Measurements from ENCODE around the gene DPEP2NB. TPM values are rescaled to one million over a fixed set of nuclear protein-coding genes. Genes with fewer than 3 reads are reported as not detected.

Gene DPEP2NB
- total and polyA plus RNA-seq, 2 donors (not counting 3 experiments of a cell fraction or from before 2014, with no cell fraction given), result not detected

GRCh38 chr16:68041783-68042182, 26.1 kb upstream of the DPEP2NB start:
- POLR2A ChIA-PET, result no interaction called here
- H3K9me3 ChIP-seq (replicated peaks; ENCODE audit: control insufficient read depth, insufficient read depth, low read length), result no peaks in the 10 kb centered on the region
- no peaks in the 10 kb centered on the region for H3K4me1 ChIP-seq (ENCODE audit: control insufficient read depth, extremely low read depth, insufficient read depth, low read length)
- FAIRE-seq (no peak), DNase-seq (ENCODE audit: low read depth, low spot score) (no peak)
- no peaks in the 10 kb centered on the region for H4K20me1 ChIP-seq (replicated peaks; ENCODE audit: control insufficient read depth, extremely low read depth, insufficient read depth, low read length)
- BruUV-seq (replicated peaks), result no TSS peak
- H3K27me3 ChIP-seq (ENCODE audit: control insufficient read depth in 2 of 2, insufficient read depth in 2 of 2, low read length in 2 of 2), result no peaks in the 10 kb centered on the region
- no peak for TF ChIP-seq FOS (IDR thresholded peaks at IDR 0.05; ENCODE audit: borderline replicate concordance, insufficient read depth, low read length)
- no peak for TF ChIP-seq JUN (IDR thresholded peaks at IDR 0.05; ENCODE audit: borderline replicate concordance, insufficient read depth, insufficient read length, low read depth)
- no peak for TF ChIP-seq MYC (IDR thresholded peaks at IDR 0.05; ENCODE audit: low read depth, low read length)
- no peak for TF ChIP-seq MAX (IDR thresholded peaks at IDR 0.05; ENCODE audit: insufficient read depth, insufficient read length)
- no peak overlapping the region for H3K9ac ChIP-seq (replicated peaks; ENCODE audit: extremely low read depth, insufficient read depth, low read length)
- H3K9me1 ChIP-seq (replicated peaks; ENCODE audit: control insufficient read depth, extremely low read depth, insufficient read depth, low read length), result no peaks in the 10 kb centered on the region
- dilution Hi-C loops (cut with MboI; ENCODE audit: extremely low pct_ligation_motif_present, low sequenced_read_pairs) (no loop called here), intact Hi-C loops (cut with micrococcal nuclease) (loop anchor here (2.0 kb wide), 3 partner anchors 105 to 187 kb away; partner anchors contain the start of gene PSMB10)
- H3K4me2 ChIP-seq (ENCODE audit: insufficient read depth, low read length), result no peak overlapping the region
- no peak overlapping the region for H3K4me3 ChIP-seq (replicated peaks in 1 of 3; ENCODE audit: insufficient read depth in 1 of 3, low read depth in 1 of 3, low read length in 3 of 3)
- CTCF ChIA-PET, result interaction anchor here (1.3 to 3.4 kb wide), 7 partner anchors 10 to 175 kb away, joined by 6 to 47 read pairs (median 13); partner anchors contain the start of gene NRN1L
- H3K36me3 ChIP-seq (ENCODE audit: control insufficient read depth in 2 of 2, extremely low read depth in 1 of 2, insufficient read depth in 2 of 2, low read length in 2 of 2), result peaks cover 0 to 3% of the 10 kb centered on the region in 2 experiments
- no peak overlapping the region for H3K27ac ChIP-seq (ENCODE audit: insufficient read depth, low read depth, low read length)
- H2AFZ ChIP-seq (ENCODE audit: low read depth, low read length), result no peak overlapping the region
- no peaks in the 10 kb centered on the region for H3K79me2 ChIP-seq (ENCODE audit: control insufficient read depth, insufficient read depth, low read length)

- Histone ChIP-seq H3K4me1 (ENCODE audit: control insufficient read depth, extremely low read depth, insufficient read depth, low read length) (no peaks in the 10 kb centered on the region), H3K27ac (ENCODE audit: insufficient read depth, low read depth, low read length) (no peak overlapping the region), H3K9me3 (replicated peaks; ENCODE audit: control insufficient read depth, insufficient read depth, low read length) (no peaks in the 10 kb centered on the region), H3K4me2 (ENCODE audit: insufficient read depth, low read length) (no peak overlapping the region), H3K9me1 (replicated peaks; ENCODE audit: control insufficient read depth, extremely low read depth, insufficient read depth, low read length) (no peaks in the 10 kb centered on the region), H2AFZ (ENCODE audit: low read depth, low read length) (no peak overlapping the region), H3K36me3 (ENCODE audit: control insufficient read depth in 2 of 2, extremely low read depth in 1 of 2, insufficient read depth in 2 of 2, low read length in 2 of 2) (peaks cover 0 to 3% of the 10 kb centered on the region in 2 experiments), H3K27me3 (ENCODE audit: control insufficient read depth in 2 of 2, insufficient read depth in 2 of 2, low read length in 2 of 2) (no peaks in the 10 kb centered on the region), H3K9ac (replicated peaks; ENCODE audit: extremely low read depth, insufficient read depth, low read length) (no peak overlapping the region), H3K4me3 (replicated peaks in 1 of 3; ENCODE audit: insufficient read depth in 1 of 3, low read depth in 1 of 3, low read length in 3 of 3) (no peak overlapping the region), H4K20me1 (replicated peaks; ENCODE audit: control insufficient read depth, extremely low read depth, insufficient read depth, low read length) (no peaks in the 10 kb centered on the region), H3K79me2 (ENCODE audit: control insufficient read depth, insufficient read depth, low read length) (no peaks in the 10 kb centered on the region)
- no peak for TF ChIP-seq POLR2A (IDR thresholded peaks at IDR 0.05; ENCODE audit: low read depth, low read length)
- peak; percentile 79 to 88 for TF ChIP-seq CTCF (IDR thresholded peaks at IDR 0.05; ENCODE audit: extremely low read depth in 1 of 2, insufficient read depth in 1 of 2, low read depth in 1 of 2, low read length in 2 of 2)
- ChIA-PET CTCF (interaction anchor here (0.6 to 3.4 kb wide), 66 partner anchors 9 to 520 kb away, joined by 3 to 52 read pairs (median 5); partner anchors contain the start of genes DDX28, DPEP2, DPEP2NB and DUS2), POLR2A (interaction anchor here (0.6 to 0.8 kb wide), 3 partner anchors 234 to 1402 kb away, joined by 3 to 4 read pairs (median 3); partner anchors contain the start of gene RANBP10)
- dilution Hi-C loops (cut with MboI; ENCODE audit: extremely low pct_ligation_motif_present, low sequenced_read_pairs), result no loop called here
- FAIRE-seq (peak; percentile 95), DNase-seq (ENCODE audit: low read depth, low spot score) (peak; percentile 75)
- intact Hi-C loops (cut with micrococcal nuclease), result loop anchor here (1.0 to 2.0 kb wide), 5 partner anchors 47 to 188 kb away; partner anchors contain the start of gene PSMB10
- BruUV-seq (replicated peaks), result no TSS peak
Measured at GRCh38 chr16:68040506-68041288, 25.0 kb upstream of the DPEP2NB start.

Data from endothelial cell of umbilical vein (primary cell).